GM12878 (cell line): ENCODE measurements around the gene ZNF333. TPM values are rescaled to one million over a fixed set of nuclear protein-coding genes. Genes with fewer than 3 reads are reported as not detected.

Experiments used
- CREB1 ChIP-seq: IDR thresholded peaks from 2 replicates; pipeline ENCODE4 v1.6.1; 2012; ENCODE audit warnings: low read depth, mild to moderate bottlenecking, inconsistent platforms
- EGR1 ChIP-seq, 2 experiments: IDR thresholded peaks; 1 replicate in 1 of 2; 2 replicates in 1 of 2; pipeline ENCODE4 v1.6.1; 2011 to 2012; ENCODE audit warnings: low read depth in 2 of 2, low read length in 2 of 2, borderline replicate concordance in 1 of 2, mild to moderate bottlenecking in 1 of 2, moderate library complexity in 1 of 2
- EZH2 ChIP-seq: IDR thresholded peaks from 2 replicates; pipeline ENCODE4 v1.6.1; 2012; ENCODE audit warnings: low read depth, mild to moderate bottlenecking, control low read depth, inconsistent platforms, low read length, borderline replicate concordance; ENCODE audit not compliant: control insufficient read depth
- FOXM1 ChIP-seq: IDR thresholded peaks from 2 replicates; pipeline ENCODE4 v1.6.1; 2012; ENCODE audit warnings: low read depth, mild to moderate bottlenecking, inconsistent platforms, low read length, moderate library complexity
- GABPA ChIP-seq: IDR thresholded peaks from 2 replicates; pipeline ENCODE4 v1.6.1; 2014; ENCODE audit warnings: antibody characterized with exemption, low read depth, mild to moderate bottlenecking, inconsistent platforms
- HDAC6 ChIP-seq: fragments of 200-600 bp; sonication (generic); IDR thresholded peaks from one replicate; pipeline ENCODE4 v1.8.0; 2017; ENCODE audit warnings: antibody characterized with exemption; ENCODE audit not compliant: unreplicated experiment
- IKZF1 ChIP-seq: fragments of 450-650 bp; conservative IDR thresholded peaks from 2 replicates; pipeline ENCODE4 v1.6.1; 2017; ENCODE audit warnings: antibody characterized with exemption, mild to moderate bottlenecking
- IKZF2 ChIP-seq, 2 experiments: fragments of 450-650 bp; IDR thresholded peaks; 2 replicates each; pipeline ENCODE4 v1.6.1; 2017; ENCODE audit warnings: mild to moderate bottlenecking in 2 of 2, moderate library complexity in 2 of 2
- MEF2A ChIP-seq: IDR thresholded peaks from 2 replicates; pipeline ENCODE4 v1.6.1; 2011; ENCODE audit warnings: low read depth, mild to moderate bottlenecking, low read length, moderate library complexity; ENCODE audit not compliant: insufficient read depth
- MTA2 ChIP-seq: fragments of 450-650 bp; IDR thresholded peaks from 2 replicates; pipeline ENCODE4 v1.6.1; 2016; ENCODE audit warnings: low read depth, mild to moderate bottlenecking, moderate library complexity
- RAD51 ChIP-seq: fragments of 450-650 bp; IDR thresholded peaks from 2 replicates; pipeline ENCODE4 v1.6.1; 2016; ENCODE audit warnings: moderate library complexity, mild to moderate bottlenecking, inconsistent platforms
- RCOR1 ChIP-seq: conservative IDR thresholded peaks from 2 replicates; pipeline ENCODE4 v1.6.1; 2012; ENCODE audit warnings: low read depth, low read length, improper control_type of control experiment
- SIX5 ChIP-seq: IDR thresholded peaks from 2 replicates; pipeline ENCODE4 v1.6.1; 2011; ENCODE audit warnings: mild to moderate bottlenecking, low read depth, low read length, moderate library complexity; ENCODE audit not compliant: severe bottlenecking
- SMAD1 ChIP-seq: fragments of 450-650 bp; IDR thresholded peaks from 2 replicates; pipeline ENCODE4 v1.6.1; 2018; ENCODE audit warnings: mild to moderate bottlenecking, low read depth; ENCODE audit not compliant: partially characterized antibody
- SMAD5 ChIP-seq: IDR thresholded peaks from 2 replicates; pipeline ENCODE4 v1.6.1; 2016; ENCODE audit warnings: antibody characterized with exemption, low read depth
- SP1 ChIP-seq: IDR thresholded peaks from one replicate; pipeline ENCODE4 v1.6.1; 2011; ENCODE audit warnings: low read depth, low read length
- SUZ12 ChIP-seq: fragments of 200-600 bp; sonication (generic); IDR thresholded peaks from one replicate; pipeline ENCODE4 v1.6.1; 2018; ENCODE audit warnings: antibody characterized with exemption, mild to moderate bottlenecking; ENCODE audit not compliant: unreplicated experiment
- polyA plus RNA-seq, 11 experiments: library from polyadenylated mRNA; depleted of rRNA in 4 of 11; unstranded in 6 of 11; stranded (reverse) in 5 of 11; fragments of >200 nt; fragmentation: Nextera tagmentation in 4 of 11; fragmentation: Illumina TruSeq in 1 of 11; extraction: Ambion mirVana in 4 of 11; extraction: Trizol in 1 of 11; gene quantifications; 1 replicate in 1 of 11; 2 replicates in 10 of 11; pipeline versions ENCODE4 v1.2.1 to v1.2.3, GENCODE V29; 2011 to 2016; ENCODE audit warnings: inconsistent platforms in 2 of 11, missing spikeins in 2 of 11, low read depth in 1 of 11
- total RNA-seq, 4 experiments: library from RNA; depleted of rRNA in 3 of 4; stranded (reverse); fragments of >200 nt in 3 of 4; fragmentation: Illumina TruSeq in 1 of 4; extraction: Trizol in 1 of 4; gene quantifications; 2 replicates each; pipeline versions ENCODE4 v1.2.1 to v1.2.3, GENCODE V29; 2013 to 2021
- TF ChIP-seq, protein P1 (sequence below): fragments of 450-650 bp; formaldehyde crosslinking; IDR thresholded peaks from 2 replicates; pipeline ENCODE4 v1.4.0; 2020; ENCODE audit warnings: mild to moderate bottlenecking, moderate library complexity
- TF ChIP-seq, protein P2 (sequence below): fragments of 450-650 bp; formaldehyde crosslinking; IDR thresholded peaks from 2 replicates; pipeline ENCODE4 v1.5.0; 2022; ENCODE audit warnings: mild to moderate bottlenecking, missing genetic modification characterization
- TF ChIP-seq, protein P3 (sequence below): fragments of 450-650 bp; IDR thresholded peaks from 2 replicates; pipeline ENCODE4 v1.6.1; 2017; ENCODE audit warnings: antibody characterized with exemption, mild to moderate bottlenecking, moderate library complexity

The ZNF333 gene
- total and polyA plus RNA-seq, 10 of the 15 experiments (the other 5 are each of a cell fraction or from before 2014, with no cell fraction given) = 2.3 to 14.1 (median 5.7) TPM

DNA sequence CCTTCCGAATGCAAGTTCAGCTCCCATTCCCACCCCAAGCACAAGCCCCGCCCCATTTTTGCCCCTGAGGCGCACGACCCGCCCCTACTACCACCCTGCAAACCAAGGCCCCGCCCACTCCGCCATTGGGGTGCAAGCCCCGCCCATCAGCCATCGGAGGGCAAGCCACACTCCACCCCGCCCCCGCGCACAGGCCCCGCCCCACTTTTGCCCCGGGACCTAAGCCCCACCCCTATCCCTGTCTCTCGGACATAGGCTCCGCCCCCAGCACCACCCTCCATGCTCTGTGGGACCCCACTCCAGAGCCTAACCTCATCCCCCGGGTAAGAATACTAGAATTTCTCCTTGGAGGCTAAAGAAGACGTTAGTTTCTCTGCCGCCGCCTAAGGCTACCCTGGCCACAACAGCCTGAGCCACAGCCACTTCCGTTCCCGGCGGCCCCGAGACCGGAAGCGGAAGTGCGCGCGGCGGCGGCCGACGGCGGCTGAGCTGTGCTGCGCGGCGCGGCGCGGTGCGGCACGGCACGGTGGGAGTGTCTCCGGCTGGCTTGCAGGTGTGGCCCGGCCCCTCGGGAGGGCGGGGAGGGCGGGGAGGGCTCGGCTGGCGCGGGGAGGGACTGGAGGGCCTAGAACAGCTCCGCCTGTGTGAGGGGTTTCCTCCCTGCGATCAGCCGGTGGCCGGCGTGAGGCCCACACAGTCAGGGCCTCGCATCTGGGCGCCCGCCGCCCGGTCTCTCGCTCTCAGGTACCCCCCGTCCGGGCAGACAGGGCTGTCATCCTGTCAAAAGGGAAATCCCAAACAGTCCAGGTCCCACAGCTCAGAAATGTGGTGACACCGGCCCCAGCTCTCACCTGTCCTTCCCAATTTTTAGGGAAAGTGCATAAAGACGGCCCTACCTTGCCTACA, at the start of gene ZNF333 (continued):
- no peak for TF ChIP-seq EZH2
- peak; percentile 92 for TF ChIP-seq SMAD5
- TF ChIP-seq IKZF1 = peak; percentile 71
- no peak for TF ChIP-seq SP1
- peak; percentile 87 for TF ChIP-seq GABPA
- no peak for TF ChIP-seq SUZ12
- TF ChIP-seq SMAD1 = no peak
- TF ChIP-seq FOXM1 = no peak
- TF ChIP-seq RAD51 = no peak
- TF ChIP-seq, protein P1, sequence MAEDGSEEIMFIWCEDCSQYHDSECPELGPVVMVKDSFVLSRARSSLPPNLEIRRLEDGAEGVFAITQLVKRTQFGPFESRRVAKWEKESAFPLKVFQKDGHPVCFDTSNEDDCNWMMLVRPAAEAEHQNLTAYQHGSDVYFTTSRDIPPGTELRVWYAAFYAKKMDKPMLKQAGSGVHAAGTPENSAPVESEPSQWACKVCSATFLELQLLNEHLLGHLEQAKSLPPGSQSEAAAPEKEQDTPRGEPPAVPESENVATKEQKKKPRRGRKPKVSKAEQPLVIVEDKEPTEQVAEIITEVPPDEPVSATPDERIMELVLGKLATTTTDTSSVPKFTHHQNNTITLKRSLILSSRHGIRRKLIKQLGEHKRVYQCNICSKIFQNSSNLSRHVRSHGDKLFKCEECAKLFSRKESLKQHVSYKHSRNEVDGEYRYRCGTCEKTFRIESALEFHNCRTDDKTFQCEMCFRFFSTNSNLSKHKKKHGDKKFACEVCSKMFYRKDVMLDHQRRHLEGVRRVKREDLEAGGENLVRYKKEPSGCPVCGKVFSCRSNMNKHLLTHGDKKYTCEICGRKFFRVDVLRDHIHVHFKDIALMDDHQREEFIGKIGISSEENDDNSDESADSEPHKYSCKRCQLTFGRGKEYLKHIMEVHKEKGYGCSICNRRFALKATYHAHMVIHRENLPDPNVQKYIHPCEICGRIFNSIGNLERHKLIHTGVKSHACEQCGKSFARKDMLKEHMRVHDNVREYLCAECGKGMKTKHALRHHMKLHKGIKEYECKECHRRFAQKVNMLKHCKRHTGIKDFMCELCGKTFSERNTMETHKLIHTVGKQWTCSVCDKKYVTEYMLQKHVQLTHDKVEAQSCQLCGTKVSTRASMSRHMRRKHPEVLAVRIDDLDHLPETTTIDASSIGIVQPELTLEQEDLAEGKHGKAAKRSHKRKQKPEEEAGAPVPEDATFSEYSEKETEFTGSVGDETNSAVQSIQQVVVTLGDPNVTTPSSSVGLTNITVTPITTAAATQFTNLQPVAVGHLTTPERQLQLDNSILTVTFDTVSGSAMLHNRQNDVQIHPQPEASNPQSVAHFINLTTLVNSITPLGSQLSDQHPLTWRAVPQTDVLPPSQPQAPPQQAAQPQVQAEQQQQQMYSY (CRISPR knock-in tag) = no peak
- TF ChIP-seq SIX5 = peak; percentile 32
- peak; percentile 40; the same call in 1 of the 2 replicates for TF ChIP-seq MEF2A
- 0 out of 4 replicates have a peak, but pooled peaks of 1 of the 2 experiments have one; percentile 22 for TF ChIP-seq IKZF2 (IDR thresholded peaks at IDR 0.05)
- no peak for TF ChIP-seq MTA2
- no peak for TF ChIP-seq HDAC6
- peak; percentile 52 to 78 for TF ChIP-seq EGR1 (IDR thresholded peaks at IDR 0.05; ENCODE audit: borderline replicate concordance in 1 of 2, low read depth in 2 of 2, low read length in 2 of 2)
- no peak for TF ChIP-seq RCOR1
- TF ChIP-seq, protein P2, sequence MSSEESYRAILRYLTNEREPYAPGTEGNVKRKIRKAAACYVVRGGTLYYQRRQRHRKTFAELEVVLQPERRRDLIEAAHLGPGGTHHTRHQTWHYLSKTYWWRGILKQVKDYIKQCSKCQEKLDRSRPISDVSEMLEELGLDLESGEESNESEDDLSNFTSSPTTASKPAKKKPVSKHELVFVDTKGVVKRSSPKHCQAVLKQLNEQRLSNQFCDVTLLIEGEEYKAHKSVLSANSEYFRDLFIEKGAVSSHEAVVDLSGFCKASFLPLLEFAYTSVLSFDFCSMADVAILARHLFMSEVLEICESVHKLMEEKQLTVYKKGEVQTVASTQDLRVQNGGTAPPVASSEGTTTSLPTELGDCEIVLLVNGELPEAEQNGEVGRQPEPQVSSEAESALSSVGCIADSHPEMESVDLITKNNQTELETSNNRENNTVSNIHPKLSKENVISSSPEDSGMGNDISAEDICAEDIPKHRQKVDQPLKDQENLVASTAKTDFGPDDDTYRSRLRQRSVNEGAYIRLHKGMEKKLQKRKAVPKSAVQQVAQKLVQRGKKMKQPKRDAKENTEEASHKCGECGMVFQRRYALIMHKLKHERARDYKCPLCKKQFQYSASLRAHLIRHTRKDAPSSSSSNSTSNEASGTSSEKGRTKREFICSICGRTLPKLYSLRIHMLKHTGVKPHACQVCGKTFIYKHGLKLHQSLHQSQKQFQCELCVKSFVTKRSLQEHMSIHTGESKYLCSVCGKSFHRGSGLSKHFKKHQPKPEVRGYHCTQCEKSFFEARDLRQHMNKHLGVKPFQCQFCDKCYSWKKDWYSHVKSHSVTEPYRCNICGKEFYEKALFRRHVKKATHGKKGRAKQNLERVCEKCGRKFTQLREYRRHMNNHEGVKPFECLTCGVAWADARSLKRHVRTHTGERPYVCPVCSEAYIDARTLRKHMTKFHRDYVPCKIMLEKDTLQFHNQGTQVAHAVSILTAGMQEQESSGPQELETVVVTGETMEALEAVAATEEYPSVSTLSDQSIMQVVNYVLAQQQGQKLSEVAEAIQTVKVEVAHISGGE (CRISPR knock-in tag) = 0 out of 2 replicates have a peak, but pooled peaks have one; percentile 23
- TF ChIP-seq CREB1 = no peak
- TF ChIP-seq, protein P3, sequence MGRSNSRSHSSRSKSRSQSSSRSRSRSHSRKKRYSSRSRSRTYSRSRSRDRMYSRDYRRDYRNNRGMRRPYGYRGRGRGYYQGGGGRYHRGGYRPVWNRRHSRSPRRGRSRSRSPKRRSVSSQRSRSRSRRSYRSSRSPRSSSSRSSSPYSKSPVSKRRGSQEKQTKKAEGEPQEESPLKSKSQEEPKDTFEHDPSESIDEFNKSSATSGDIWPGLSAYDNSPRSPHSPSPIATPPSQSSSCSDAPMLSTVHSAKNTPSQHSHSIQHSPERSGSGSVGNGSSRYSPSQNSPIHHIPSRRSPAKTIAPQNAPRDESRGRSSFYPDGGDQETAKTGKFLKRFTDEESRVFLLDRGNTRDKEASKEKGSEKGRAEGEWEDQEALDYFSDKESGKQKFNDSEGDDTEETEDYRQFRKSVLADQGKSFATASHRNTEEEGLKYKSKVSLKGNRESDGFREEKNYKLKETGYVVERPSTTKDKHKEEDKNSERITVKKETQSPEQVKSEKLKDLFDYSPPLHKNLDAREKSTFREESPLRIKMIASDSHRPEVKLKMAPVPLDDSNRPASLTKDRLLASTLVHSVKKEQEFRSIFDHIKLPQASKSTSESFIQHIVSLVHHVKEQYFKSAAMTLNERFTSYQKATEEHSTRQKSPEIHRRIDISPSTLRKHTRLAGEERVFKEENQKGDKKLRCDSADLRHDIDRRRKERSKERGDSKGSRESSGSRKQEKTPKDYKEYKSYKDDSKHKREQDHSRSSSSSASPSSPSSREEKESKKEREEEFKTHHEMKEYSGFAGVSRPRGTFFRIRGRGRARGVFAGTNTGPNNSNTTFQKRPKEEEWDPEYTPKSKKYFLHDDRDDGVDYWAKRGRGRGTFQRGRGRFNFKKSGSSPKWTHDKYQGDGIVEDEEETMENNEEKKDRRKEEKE = no peak
